ENCODE data around the gene AHCYL1. TPM values are rescaled to one million over a fixed set of nuclear protein-coding genes. Genes with fewer than 3 reads are reported as not detected.

Gene AHCYL1
- total RNA-seq, 1 experiment from 2014 or later = 92.0 TPM

DNA sequence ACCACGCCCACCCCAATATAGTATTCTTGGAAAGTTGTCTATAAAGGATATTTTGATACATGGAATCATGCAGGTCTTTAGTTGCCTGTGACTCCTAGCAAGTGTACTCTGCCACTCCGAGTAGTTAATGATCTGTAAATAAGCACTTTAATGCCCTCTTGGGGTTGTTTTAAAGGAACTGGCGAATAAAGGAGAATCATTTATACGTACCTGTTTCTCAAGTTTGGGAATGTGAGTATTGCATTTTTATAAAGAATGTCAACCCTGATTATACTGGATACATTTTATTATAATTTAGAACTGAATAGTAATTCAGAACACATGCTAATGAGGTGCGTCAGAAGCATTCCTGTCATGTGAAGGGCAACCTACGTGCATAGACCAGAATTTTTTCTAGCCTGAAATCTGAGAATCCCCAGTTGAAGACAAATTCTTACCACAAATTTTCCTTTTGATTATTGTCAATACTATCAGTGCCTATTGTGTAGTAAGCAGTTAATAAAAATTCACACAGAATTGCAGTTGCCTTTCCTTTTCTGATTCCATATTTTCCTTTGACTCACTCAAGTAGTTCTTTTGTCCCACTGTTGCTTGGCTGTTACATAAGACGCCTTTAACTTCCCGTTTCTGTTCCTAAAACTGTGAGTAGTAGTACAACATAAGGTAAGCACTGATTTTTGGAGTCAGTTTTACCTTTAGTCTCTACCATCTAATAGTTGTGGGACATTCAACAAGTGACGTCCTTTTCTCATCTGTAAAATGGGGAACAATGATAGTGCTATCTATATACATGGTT is 5.1 kb downstream of the AHCYL1 start:
- Histone ChIP-seq H2AFZ (ENCODE audit: low read depth, low read length, poor library complexity, severe bottlenecking) (no peak overlapping the region), H3K27ac (ENCODE audit: low read depth, low read length) (no peak overlapping the region), H3K36me3 (ENCODE audit: control insufficient read depth in 1 of 2, insufficient read depth in 2 of 2, low read length in 2 of 2) (peaks cover 2 to 5% of the 10 kb centered on the region in 2 experiments; a peak in 1 of 4 replicates)

More for the DNA sequence above, 5.1 kb downstream of the AHCYL1 start:
- Histone ChIP-seq H3K9me2 (ENCODE audit: insufficient read depth) (no peaks in the 10 kb centered on the region), H3K79me2 (ENCODE audit: insufficient read depth, low read length) (peaks cover 94% of the 10 kb centered on the region), H3K4me1 (ENCODE audit: control insufficient read depth in 1 of 2, insufficient read depth in 2 of 2, low read length in 2 of 2) (peaks cover 6 to 12% of the 10 kb centered on the region in 2 experiments; a peak in 3 of 4 replicates), H3K9me3 (ENCODE audit: control insufficient read depth in 1 of 2, insufficient read depth in 1 of 2, low read depth in 1 of 2, low read length in 2 of 2) (no peaks in the 10 kb centered on the region), H3K27me3 (ENCODE audit: insufficient read depth, low read length) (no peaks in the 10 kb centered on the region), H3K9ac (ENCODE audit: low read length) (no peak overlapping the region), H3K4me3 (replicated peaks in 1 of 2; ENCODE audit: low read depth in 1 of 2, low read length in 2 of 2) (no peak overlapping the region), H3K4me2 (ENCODE audit: low read length) (no peak overlapping the region), H4K20me1 (ENCODE audit: insufficient read depth) (peaks cover 6% of the 10 kb centered on the region; the same call in 1 of the 2 replicates)
- ChIA-PET CTCF (interaction anchor here (1.0 kb wide), 1 partner anchor 40 kb away, joined by 3 read pairs; no protein-coding TSS in a partner anchor), RAD21 (ENCODE audit: low non-redundant PET in 1 of 2, low total read pairs in 2 of 2, uncharacterized antibody in 2 of 2, unreplicated experiment in 2 of 2) (no interaction called here), POLR2A (no interaction called here)
- DNase-seq (ENCODE audit: low read depth, low spot score) (no peak), ATAC-seq (no peak)
- BruUV-seq (replicated peaks) = no TSS peak
- intact Hi-C loops (cut with micrococcal nuclease) = no loop called here
- TF ChIP-seq TCF7L2 (IDR thresholded peaks at IDR 0.05; ENCODE audit: borderline replicate concordance, extremely low read depth, insufficient read depth, insufficient read length) (no peak), ATF3 (IDR thresholded peaks at IDR 0.05) (no peak), SRF (IDR thresholded peaks at IDR 0.05; ENCODE audit: low read depth) (no peak), YY1 (IDR thresholded peaks at IDR 0.05; ENCODE audit: extremely low read depth, insufficient replicate concordance, low read depth, low read length) (no peak), POLR2AphosphoS5 (IDR thresholded peaks at IDR 0.05; ENCODE audit: low read depth, low read length) (no peak), CEBPB (IDR thresholded peaks at IDR 0.05; ENCODE audit: low read depth) (no peak), MAX (IDR thresholded peaks at IDR 0.05) (no peak), EZH2 (IDR thresholded peaks at IDR 0.05) (no peak), ELF1 (IDR thresholded peaks at IDR 0.05; ENCODE audit: borderline replicate concordance, low read depth) (no peak), SP1 (IDR thresholded peaks at IDR 0.05; ENCODE audit: low read depth) (no peak), RAD21 (IDR thresholded peaks at IDR 0.05; ENCODE audit: low read depth) (no peak), FOSL1 (IDR thresholded peaks at IDR 0.05; ENCODE audit: low read depth) (no peak), ZBTB33 (IDR thresholded peaks at IDR 0.05; ENCODE audit: extremely low read depth, insufficient replicate concordance, low read length) (no peak), EGR1 (IDR thresholded peaks at IDR 0.05; ENCODE audit: low read depth) (no peak)
- TF ChIP-seq, protein P1, sequence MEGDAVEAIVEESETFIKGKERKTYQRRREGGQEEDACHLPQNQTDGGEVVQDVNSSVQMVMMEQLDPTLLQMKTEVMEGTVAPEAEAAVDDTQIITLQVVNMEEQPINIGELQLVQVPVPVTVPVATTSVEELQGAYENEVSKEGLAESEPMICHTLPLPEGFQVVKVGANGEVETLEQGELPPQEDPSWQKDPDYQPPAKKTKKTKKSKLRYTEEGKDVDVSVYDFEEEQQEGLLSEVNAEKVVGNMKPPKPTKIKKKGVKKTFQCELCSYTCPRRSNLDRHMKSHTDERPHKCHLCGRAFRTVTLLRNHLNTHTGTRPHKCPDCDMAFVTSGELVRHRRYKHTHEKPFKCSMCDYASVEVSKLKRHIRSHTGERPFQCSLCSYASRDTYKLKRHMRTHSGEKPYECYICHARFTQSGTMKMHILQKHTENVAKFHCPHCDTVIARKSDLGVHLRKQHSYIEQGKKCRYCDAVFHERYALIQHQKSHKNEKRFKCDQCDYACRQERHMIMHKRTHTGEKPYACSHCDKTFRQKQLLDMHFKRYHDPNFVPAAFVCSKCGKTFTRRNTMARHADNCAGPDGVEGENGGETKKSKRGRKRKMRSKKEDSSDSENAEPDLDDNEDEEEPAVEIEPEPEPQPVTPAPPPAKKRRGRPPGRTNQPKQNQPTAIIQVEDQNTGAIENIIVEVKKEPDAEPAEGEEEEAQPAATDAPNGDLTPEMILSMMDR (IDR thresholded peaks at IDR 0.05 in 2 of 3, conservative IDR thresholded peaks at IDR 0.05 in 1 of 3; ENCODE audit: borderline replicate concordance in 1 of 3, insufficient read depth in 1 of 3, low read depth in 2 of 3, low read length in 2 of 3) = no peak
